Mesodermal cell (in vitro differentiated cells): ENCODE data around the gene RAB26.
A peak's percentile ranks its signal among the peaks of the same experiment; 100 is the strongest.
"Not testable (repeated sequence)": the region's sequence is repeated elsewhere in the genome, so short reads cannot be mapped to it uniquely, and the experiment has no call there.

ENCODE experiments used
- H3K27ac ChIP-seq: 2 replicates; pipeline ENCODE4 v1.7.0; 2013; ENCODE audit warnings: mild to moderate bottlenecking, low read depth, low read length, moderate library complexity; ENCODE audit not compliant: severe bottlenecking
- H3K36me3 ChIP-seq: 2 replicates; pipeline ENCODE4 v1.7.1; 2013; ENCODE audit warnings: mild to moderate bottlenecking, low read length, moderate library complexity; ENCODE audit not compliant: control insufficient read depth, insufficient read depth
- H3K4me1 ChIP-seq: one replicate; pipeline ENCODE4 v1.7.1; 2013; ENCODE audit warnings: mild to moderate bottlenecking, low read length; ENCODE audit not compliant: insufficient read depth, control insufficient read depth, poor library complexity, severe bottlenecking
- H3K4me3 ChIP-seq: 2 replicates; pipeline ENCODE4 v1.7.0; 2013; ENCODE audit warnings: low read length, control low read depth, mild to moderate bottlenecking; ENCODE audit not compliant: insufficient read depth, poor library complexity, severe bottlenecking; ENCODE audit errors: extremely low read depth
- H3K9me3 ChIP-seq: 2 replicates; pipeline ENCODE4 v1.7.1; 2013; ENCODE audit warnings: mild to moderate bottlenecking, low read length, moderate library complexity; ENCODE audit not compliant: control insufficient read depth
- WGBS, 2 experiments: methylation state at CpG; one replicate each; pipeline ENCODE4 v1.1.5; 2013; ENCODE audit warnings: missing lambda C conversion rate in 2 of 2; ENCODE audit not compliant: insufficient coverage in 2 of 2; 5-methylcytosine and 5-hydroxymethylcytosine counted together

Gene RAB26

DNA sequence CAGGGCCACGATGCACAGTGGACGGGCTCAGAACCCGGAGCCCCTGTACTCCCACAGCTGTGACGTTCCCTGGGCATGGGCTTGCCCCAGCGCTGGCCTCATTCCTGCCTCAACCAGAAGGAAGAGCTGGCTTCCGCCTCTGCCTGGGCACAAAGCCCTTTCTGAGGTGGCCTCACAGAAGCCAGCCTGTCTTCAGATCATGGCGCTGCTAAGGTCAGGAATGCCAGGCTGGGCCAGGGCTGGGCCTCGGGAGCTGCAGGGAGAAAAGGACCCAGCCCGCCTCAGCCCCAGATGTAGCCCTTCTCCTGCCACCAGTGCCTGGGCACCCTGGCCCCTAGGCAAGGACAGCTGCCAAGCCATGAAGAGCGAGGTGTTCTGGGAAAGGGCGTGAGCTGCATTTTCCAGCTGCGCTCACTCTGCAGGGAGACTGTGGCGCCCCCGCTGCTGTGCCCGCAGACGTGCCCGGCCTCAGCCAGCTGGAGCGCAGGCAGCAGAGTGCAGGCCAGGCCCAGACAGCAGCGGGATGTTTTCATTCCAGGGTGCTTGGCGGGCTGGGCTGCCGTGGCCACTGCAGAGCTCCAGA lies 22.2 kb upstream of the RAB26 start:
- H3K9me3 ChIP-seq, H3K27ac ChIP-seq, H3K36me3 ChIP-seq, H3K4me3 ChIP-seq: not testable (repeated sequence)
- peaks cover 34% of the 10 kb centered on the region for H3K4me1 ChIP-seq
- WGBS, 2 experiments, result 94 to 97% methylated on average over 13 to 15 of the region's 21 CpGs

- not testable (repeated sequence) for H3K36me3 ChIP-seq, H3K9me3 ChIP-seq, H3K4me3 ChIP-seq, H3K27ac ChIP-seq
- WGBS, 2 experiments, result 91 to 93% methylated on average over 20 to 22 of the region's 31 CpGs
- peaks cover 34% of the 10 kb centered on the region for H3K4me1 ChIP-seq
These were observed 21.4 kb upstream of the RAB26 start for GRCh38 chr16:2126928-2127556.

DNA sequence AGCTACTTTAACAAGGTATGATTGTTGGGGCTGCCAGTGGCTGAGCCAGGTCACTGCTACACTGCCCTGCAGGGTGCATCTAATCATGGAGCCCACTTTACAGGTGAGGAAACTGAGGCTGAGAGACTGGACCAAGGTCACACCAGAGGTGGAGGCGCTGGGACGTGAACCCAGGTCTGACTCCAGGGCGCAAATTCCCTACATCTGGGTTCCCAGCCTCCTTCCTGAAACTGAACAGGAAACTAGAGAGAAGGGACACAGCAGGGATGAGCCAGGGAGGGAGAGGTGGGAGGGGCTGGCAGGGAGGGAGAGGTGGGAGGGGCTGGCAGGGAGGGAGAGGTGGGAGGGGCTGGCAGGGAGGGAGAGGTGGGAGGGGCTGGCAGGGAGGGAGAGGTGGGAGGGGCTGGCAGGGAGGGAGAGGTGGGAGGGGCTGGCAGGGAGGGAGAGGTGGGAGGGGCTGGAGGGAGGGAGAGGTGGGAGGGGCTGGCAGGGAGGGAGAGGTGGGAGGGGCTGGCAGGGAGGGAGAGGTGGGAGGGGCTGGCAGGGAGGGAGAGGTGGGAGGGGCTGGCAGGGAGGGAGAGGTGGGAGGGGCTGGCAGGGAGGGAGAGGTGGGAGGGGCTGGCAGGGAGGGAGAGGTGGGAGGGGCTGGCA lies 20.7 kb upstream of the RAB26 start:
- not testable (repeated sequence) for H3K9me3 ChIP-seq, H3K27ac ChIP-seq, H3K4me3 ChIP-seq, H3K36me3 ChIP-seq
- peaks cover 34% of the 10 kb centered on the region for H3K4me1 ChIP-seq
- no CpG with 5 or more reads among the region's 3 CpGs for WGBS, 2 experiments

- 97% methylated on average over 5 of the region's 11 CpGs; no CpG with 5 or more reads in 1 of the 2 experiments for WGBS, 2 experiments
- H3K9me3 ChIP-seq, H3K27ac ChIP-seq: not testable (repeated sequence)
These were observed 19.2 kb upstream of the RAB26 start for GRCh38 chr16:2129251-2129650.

GRCh38 chr16:2129890-2130447 lies 18.5 kb upstream of the RAB26 start:
- H3K27ac ChIP-seq, H3K36me3 ChIP-seq, H3K9me3 ChIP-seq, H3K4me3 ChIP-seq: not testable (repeated sequence)
- 94 to 96% methylated on average over 14 to 16 of the region's 22 CpGs for WGBS, 2 experiments
- H3K4me1 ChIP-seq, result peaks cover 23% of the 10 kb centered on the region

More at GRCh38 chr16:2129251-2129650, 19.2 kb upstream of the RAB26 start:
- H3K36me3 ChIP-seq, H3K4me3 ChIP-seq: not testable (repeated sequence)
- peaks cover 27% of the 10 kb centered on the region for H3K4me1 ChIP-seq

DNA sequence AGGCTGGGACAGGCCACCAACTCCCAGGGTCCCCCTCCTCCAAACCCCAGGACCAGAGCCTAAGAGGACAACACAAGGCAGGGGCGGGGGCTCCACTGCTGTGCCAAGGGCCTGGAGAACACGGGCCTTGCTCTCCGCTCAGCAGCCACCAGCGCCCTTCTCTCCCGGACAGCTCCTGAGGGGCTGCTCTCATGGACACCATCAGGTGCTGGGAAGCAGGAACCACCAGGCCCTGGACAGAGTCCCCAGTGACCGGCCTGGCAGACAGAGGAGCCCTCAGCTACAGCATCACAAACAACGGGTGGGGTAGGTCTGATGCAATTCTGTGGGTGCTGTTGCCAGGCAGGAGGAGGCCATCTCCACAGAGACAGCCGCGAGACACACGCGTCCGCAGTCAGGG lies 14.6 kb upstream of the RAB26 start:
- 86 to 100% methylated on average over 2 to 4 of the region's 12 CpGs for WGBS, 2 experiments
- not testable (repeated sequence) for H3K9me3 ChIP-seq, H3K4me3 ChIP-seq, H3K4me1 ChIP-seq, H3K27ac ChIP-seq, H3K36me3 ChIP-seq

- 0% methylated on average over 13 of the region's 42 CpGs; no CpG with 5 or more reads in 1 of the 2 experiments for WGBS, 2 experiments
- not testable (repeated sequence) for H3K36me3 ChIP-seq, H3K27ac ChIP-seq, H3K4me1 ChIP-seq, H3K9me3 ChIP-seq
- H3K4me3 ChIP-seq, result peak overlapping the region; percentile 42
These were observed 13.4 kb upstream of the RAB26 start for GRCh38 chr16:2135071-2135470.

- H3K9me3 ChIP-seq, H3K4me1 ChIP-seq, H3K36me3 ChIP-seq, H3K27ac ChIP-seq: not testable (repeated sequence)
- 1 to 2% methylated on average over 7 to 30 of the region's 81 CpGs for WGBS, 2 experiments
- H3K4me3 ChIP-seq, result peak within 1 kb of the TSS; percentile 42
These were observed 12.5 kb upstream of the RAB26 start, which contains the start of gene PKD1 for GRCh38 chr16:2135770-2136490. TSS of gene PKD1 (minus strand) at chr16:2135898. CDS start at chr16:2135689, 209 bp downstream.

DNA sequence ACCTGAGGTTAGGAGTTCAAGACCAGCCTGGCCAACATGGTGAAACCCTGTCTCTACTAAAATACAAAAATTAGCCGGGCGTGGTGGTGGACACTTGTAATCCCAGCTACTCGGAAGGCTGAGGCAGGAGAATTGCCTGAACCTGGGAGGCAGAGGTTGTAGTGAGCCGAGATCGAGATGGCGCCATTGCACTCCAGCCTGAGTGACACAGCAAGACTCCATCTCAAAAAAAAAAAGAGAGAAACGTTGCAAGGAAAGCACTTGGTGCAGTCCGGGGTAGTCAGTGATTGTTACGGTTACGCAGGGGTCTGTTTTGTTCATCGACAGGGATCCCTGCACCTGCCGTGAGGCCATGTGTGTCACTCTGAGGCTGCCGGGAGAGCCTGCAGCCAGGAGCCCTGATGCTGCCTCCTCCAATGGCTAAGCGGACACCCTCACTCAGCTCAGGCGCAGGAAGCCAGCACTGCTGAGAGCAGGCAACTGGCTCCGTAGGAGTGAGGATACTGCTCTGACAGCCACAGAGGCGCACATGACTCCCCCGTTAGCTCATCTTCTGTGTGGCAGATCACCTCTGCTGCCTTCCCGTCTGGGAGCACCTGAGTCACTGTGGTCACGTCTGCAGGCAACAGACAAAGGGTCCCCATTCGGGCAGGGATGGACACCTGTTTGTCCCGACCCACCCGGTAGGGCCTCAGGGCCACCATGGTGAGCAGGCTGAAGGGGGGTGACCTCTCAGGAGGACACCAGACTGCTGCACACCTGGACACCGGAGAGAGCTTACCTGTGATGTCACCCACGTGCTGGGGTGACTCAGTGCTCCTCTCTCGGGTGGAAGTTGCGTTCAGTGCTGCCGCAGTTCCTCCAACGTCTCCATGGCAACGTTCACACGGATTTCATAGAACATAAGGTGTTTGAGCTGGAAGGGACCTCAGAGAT lies 5.2 kb upstream of the RAB26 start:
- Histone ChIP-seq H3K4me1 (no peaks in the 10 kb centered on the region), H3K9me3 (no peaks in the 10 kb centered on the region), H3K27ac (no peak overlapping the region), H3K36me3 (no peaks in the 10 kb centered on the region), H3K4me3 (no peak overlapping the region)
- 88% methylated on average over 29 to 31 of the region's 31 CpGs for WGBS, 2 experiments
